ENCODE results near the gene ACTMAP. TPM values are rescaled to one million over a fixed set of nuclear protein-coding genes. Genes with fewer than 3 reads are reported as not detected.

The ACTMAP gene
- total RNA-seq, 1 donor from 2014 or later, result 12.7 TPM

GRCh38 chr19:40752257-40752781 lies 2.0 kb upstream of the ACTMAP start:
- peak overlapping the region; percentile 97 for H3K4me3 Mint-ChIP-seq
- H3K27ac Mint-ChIP-seq, result peak overlapping the region; percentile 96
- no peaks in the 10 kb centered on the region for H3K27me3 Mint-ChIP-seq
- intact Hi-C loops (cut with micrococcal nuclease), result no loop called here
- ChIA-PET POLR2A (interaction anchor here (0.6 to 12.3 kb wide), 12 partner anchors 11 to 1348 kb away, joined by 3 to 351 read pairs (median 4); partner anchors contain the start of genes COQ8B, EGLN2, ITPKC and MIA), CTCF (interaction anchor here (4.4 kb wide), 1 partner anchor 25 kb away, joined by 25 read pairs; the partner anchor contains the start of gene RAB4B)
- no peak for DNase-seq
- peaks cover 47% of the 10 kb centered on the region for H3K36me3 Mint-ChIP-seq (ENCODE audit: low read depth)
- no peak for TF ChIP-seq CTCF (IDR thresholded peaks at IDR 0.05)
- no peak for ATAC-seq (ENCODE audit: low read depth)
- no peaks in the 10 kb centered on the region for H3K9me3 Mint-ChIP-seq
- peaks cover 69% of the 10 kb centered on the region for H3K4me1 Mint-ChIP-seq

- ATAC-seq (ENCODE audit: low read depth), result peak; percentile 67
- intact Hi-C loops (cut with micrococcal nuclease), result loop anchor here (1.0 to 2.0 kb wide), 8 partner anchors 26 to 1306 kb away; partner anchors contain the start of genes COQ8B, NUMBL and SUPT5H
- Mint-ChIP-seq H3K4me3 (peak within 1 kb of the TSS; percentile 97), H3K27ac (peak within 1 kb of the TSS; percentile 96), H3K36me3 (ENCODE audit: low read depth) (peaks cover 35% of the 10 kb centered on the region), H3K4me1 (peaks cover 56% of the 10 kb centered on the region), H3K27me3 (no peaks in the 10 kb centered on the region), H3K9me3 (no peaks in the 10 kb centered on the region)
- TF ChIP-seq CTCF (IDR thresholded peaks at IDR 0.05), result no peak
- CTCF ChIA-PET, result interaction anchor here (0.8 to 4.4 kb wide), 4 partner anchors 27 to 88 kb away, joined by 3 to 25 read pairs (median 4); partner anchors contain the start of genes EGLN2 and RAB4B
- DNase-seq, result no peak
- POLR2A ChIA-PET, result interaction anchor here (0.6 to 12.3 kb wide), 32 partner anchors 10 to 1315 kb away, joined by 3 to 351 read pairs (median 4); partner anchors contain the start of genes AKT2, B9D2, COQ8B and EGLN2
Measured at GRCh38 chr19:40750874-40751537, 729 bp upstream of the ACTMAP start, which contains the start of gene SNRPA. Gene SNRPA, plus strand, starts transcription at chr19:40751203. Its CDS starts 206 bp downstream, at chr19:40751409.

GRCh38 chr19:40747536-40747935 lies 2.7 kb downstream of the ACTMAP start:
- CTCF ChIA-PET, result no interaction called here
- no peak for TF ChIP-seq CTCF (IDR thresholded peaks at IDR 0.05)
- DNase-seq (no peak), ATAC-seq (ENCODE audit: low read depth) (no peak)
- Mint-ChIP-seq H3K36me3 (ENCODE audit: low read depth) (peaks cover 14% of the 10 kb centered on the region), H3K27ac (no peak overlapping the region), H3K4me3 (no peak overlapping the region), H3K27me3 (no peaks in the 10 kb centered on the region), H3K4me1 (peaks cover 30% of the 10 kb centered on the region), H3K9me3 (no peaks in the 10 kb centered on the region)
- POLR2A ChIA-PET, result interaction anchor here (0.6 to 12.3 kb wide), 4 partner anchors 30 to 273 kb away, joined by 3 to 351 read pairs (median 4); partner anchors contain the start of genes MIA and RAB4B
- intact Hi-C loops (cut with micrococcal nuclease), result no loop called here

GRCh38 chr19:40745402-40745780 lies 4.9 kb downstream of the ACTMAP start:
- Mint-ChIP-seq H3K4me1 (peaks cover 22% of the 10 kb centered on the region), H3K4me3 (no peak overlapping the region), H3K27ac (no peak overlapping the region), H3K9me3 (no peaks in the 10 kb centered on the region), H3K36me3 (ENCODE audit: low read depth) (peaks cover 6% of the 10 kb centered on the region), H3K27me3 (no peaks in the 10 kb centered on the region)
- no peak for TF ChIP-seq CTCF (IDR thresholded peaks at IDR 0.05)
- DNase-seq (no peak), ATAC-seq (ENCODE audit: low read depth) (no peak)
- ChIA-PET POLR2A (interaction anchor here (0.6 to 1.2 kb wide), 3 partner anchors 28 to 432 kb away, joined by 3 to 8 read pairs (median 3); partner anchors contain the start of genes COQ8B, ITPKC and RAB4B), CTCF (interaction anchor here (0.7 to 3.0 kb wide), 3 partner anchors 62 to 74 kb away, joined by 3 to 10 read pairs (median 3); no protein-coding TSS in a partner anchor)
- intact Hi-C loops (cut with micrococcal nuclease), result no loop called here
